ENCODE data around the gene NANOG. TPM values are rescaled to one million over a fixed set of nuclear protein-coding genes. Genes with fewer than 3 reads are reported as not detected.

NANOG gene
- total and polyA plus RNA-seq, 2 of the 8 experiments (the other 6 are each of a cell fraction or from before 2014, with no cell fraction given): 53.7 to 231 TPM

DNA sequence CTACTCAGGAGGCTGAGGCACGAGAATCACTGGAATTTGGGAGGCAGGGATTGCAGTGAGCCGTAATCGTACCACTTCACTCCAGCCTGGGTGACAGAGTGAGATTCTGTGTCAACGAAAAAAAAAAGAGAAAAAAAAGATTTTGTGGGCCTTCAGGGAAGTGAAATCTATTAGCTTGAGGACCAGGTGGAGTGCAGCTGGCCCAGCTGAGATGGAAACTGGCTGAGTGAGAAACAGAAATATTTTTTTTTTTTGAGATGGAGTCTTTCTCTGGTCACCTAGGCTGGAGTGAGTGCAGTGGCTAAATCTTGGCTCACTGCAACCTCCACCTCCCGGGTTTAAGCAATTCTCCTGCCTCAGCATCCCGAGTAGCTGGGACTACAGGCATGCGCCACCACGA, 39.8 kb upstream of the NANOG start:
- H4K5ac ChIP-seq (ENCODE audit: insufficient read length, low read depth, low read length): no peak overlapping the region
- POLR2A ChIA-PET (ENCODE audit: partially characterized antibody): interaction anchor here (1.0 kb wide), 1 partner anchor 50 kb away, joined by 4 read pairs; no protein-coding TSS in a partner anchor
- no peak for TF ChIP-seq TBP (IDR thresholded peaks at IDR 0.05; ENCODE audit: low read depth, low read length)
- TF ChIP-seq MAFK (IDR thresholded peaks at IDR 0.05; ENCODE audit: low read depth, low read length): no peak
- no peak for TF ChIP-seq RBBP5 (IDR thresholded peaks at IDR 0.05; ENCODE audit: borderline replicate concordance, low read depth, low read length)
- TF ChIP-seq CTBP2 (IDR thresholded peaks at IDR 0.05; ENCODE audit: borderline replicate concordance, insufficient read depth, insufficient read length, low read length): no peak
- TF ChIP-seq CHD1 (IDR thresholded peaks at IDR 0.05; ENCODE audit: low read depth, low read length): no peak
- no peak for TF ChIP-seq FOSL1 (IDR thresholded peaks at IDR 0.05; ENCODE audit: insufficient read depth, low read depth, low read length)
- TF ChIP-seq SIRT6 (IDR thresholded peaks at IDR 0.05; ENCODE audit: low read length): no peak
- TF ChIP-seq, protein P1, sequence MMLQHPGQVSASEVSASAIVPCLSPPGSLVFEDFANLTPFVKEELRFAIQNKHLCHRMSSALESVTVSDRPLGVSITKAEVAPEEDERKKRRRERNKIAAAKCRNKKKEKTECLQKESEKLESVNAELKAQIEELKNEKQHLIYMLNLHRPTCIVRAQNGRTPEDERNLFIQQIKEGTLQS (IDR thresholded peaks at IDR 0.05; ENCODE audit: insufficient read depth, low read depth, low read length): no peak
- TF ChIP-seq, protein P2, sequence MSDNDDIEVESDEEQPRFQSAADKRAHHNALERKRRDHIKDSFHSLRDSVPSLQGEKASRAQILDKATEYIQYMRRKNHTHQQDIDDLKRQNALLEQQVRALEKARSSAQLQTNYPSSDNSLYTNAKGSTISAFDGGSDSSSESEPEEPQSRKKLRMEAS (IDR thresholded peaks at IDR 0.05): no peak
- TF ChIP-seq CBX5 (IDR thresholded peaks at IDR 0.05; ENCODE audit: low read depth, low read length): no peak
- TF ChIP-seq BCL11A (IDR thresholded peaks at IDR 0.05; ENCODE audit: low read depth in 2 of 2, low read length in 2 of 2): no peak
- TF ChIP-seq BACH1 (IDR thresholded peaks at IDR 0.05; ENCODE audit: low read length): no peak
- TF ChIP-seq SP1 (IDR thresholded peaks at IDR 0.05; ENCODE audit: low read depth, low read length): no peak
- no peak for TF ChIP-seq BRCA1 (IDR thresholded peaks at IDR 0.05; ENCODE audit: low read depth, low read length)

More for the DNA sequence above, 39.8 kb upstream of the NANOG start:
- H3K9me3 ChIP-seq (ENCODE audit: insufficient read depth in 2 of 2, low read depth in 1 of 2, low read length in 1 of 2): peaks cover 0 to 3% of the 10 kb centered on the region in 2 experiments; a peak in 1 of 4 replicates
- peaks cover 0 to 3% (median 0%) of the 10 kb centered on the region in 4 experiments; a peak in 1 of 7 replicates for H3K4me1 ChIP-seq (replicated peaks in 1 of 4; ENCODE audit: control insufficient read depth in 3 of 4, insufficient read depth in 4 of 4, low read length in 3 of 4)
- no peaks in the 10 kb centered on the region for H3K79me2 ChIP-seq (ENCODE audit: control insufficient read depth in 1 of 2, insufficient read depth in 2 of 2, low read length in 2 of 2)
- H4K8ac ChIP-seq (ENCODE audit: extremely low read depth, insufficient read depth, low read length): no peak overlapping the region
- H3K18ac ChIP-seq (ENCODE audit: extremely low read depth, low read length): no peak overlapping the region
- no peaks in the 10 kb centered on the region for H3K36me3 ChIP-seq (ENCODE audit: control insufficient read depth in 2 of 4, insufficient read depth in 4 of 4, low read length in 3 of 4)
- FAIRE-seq (no peak), DNase-seq (ENCODE audit: low read depth in 1 of 2, low spot score in 2 of 2) (no peak)
- H3K4ac ChIP-seq (replicated peaks; ENCODE audit: insufficient read length, low read depth, low read length): no peak overlapping the region
- H2BK5ac ChIP-seq (ENCODE audit: low read depth, low read length): no peak overlapping the region
- no peak overlapping the region for H2AK5ac ChIP-seq (ENCODE audit: low read depth, low read length)
- no peak overlapping the region for H3K23ac ChIP-seq (ENCODE audit: insufficient read length)
- no peaks in the 10 kb centered on the region for H3K79me1 ChIP-seq (ENCODE audit: low read depth, low read length)
- no peak overlapping the region for H4K91ac ChIP-seq (replicated peaks; ENCODE audit: insufficient read length, low read length)
- CTCF ChIA-PET (ENCODE audit: partially characterized antibody): interaction anchor here (0.6 to 3.1 kb wide), 4 partner anchors 28 to 971 kb away, joined by 3 to 10 read pairs (median 3); no protein-coding TSS in a partner anchor
- no peak overlapping the region for H2BK20ac ChIP-seq (ENCODE audit: low read length)
- H2BK120ac ChIP-seq (replicated peaks; ENCODE audit: low read depth, low read length): no peak overlapping the region
- H3K4me2 ChIP-seq (ENCODE audit: insufficient read depth in 1 of 2, low read depth in 2 of 2, low read length in 2 of 2): no peak overlapping the region
- no peaks in the 10 kb centered on the region for H4K20me1 ChIP-seq (replicated peaks in 1 of 2; ENCODE audit: control insufficient read depth in 1 of 2, insufficient read depth in 2 of 2, low read length in 2 of 2)
- 0 out of 2 replicates have a peak overlapping the region, but pooled peaks have one; percentile 86 for H2BK12ac ChIP-seq (ENCODE audit: low read depth, low read length)
- H3K14ac ChIP-seq (ENCODE audit: insufficient read length): no peak overlapping the region
- H2AFZ ChIP-seq (ENCODE audit: low read length): no peak overlapping the region
- H3K4me3 ChIP-seq (ENCODE audit: extremely low read depth in 1 of 4, insufficient read depth in 2 of 4, low read depth in 3 of 4, low read length in 4 of 4): no peak overlapping the region
- H3K27ac ChIP-seq (ENCODE audit: low read depth, low read length): no peak overlapping the region
- no peaks in the 10 kb centered on the region for H3K27me3 ChIP-seq (replicated peaks in 1 of 4; ENCODE audit: control insufficient read depth in 3 of 4, extremely low read depth in 1 of 4, insufficient read depth in 3 of 4, low read length in 3 of 4)
- H3K23me2 ChIP-seq (ENCODE audit: low read depth, low read length): no peaks in the 10 kb centered on the region
- 93% methylated on average over 8 of the region's 8 CpGs; no CpG with 5 or more reads in 1 of the 2 experiments for WGBS, 2 experiments (ENCODE audit: extremely low coverage in 1 of 2, insufficient coverage in 1 of 2, insufficient read length in 1 of 2, insufficient replicate concordance in 2 of 2, low coverage in 1 of 2, low lambda C conversion rate in 2 of 2, missing lambda C conversion rate in 1 of 2)
- H2BK15ac ChIP-seq (ENCODE audit: low read length): no peak overlapping the region
- H3K56ac ChIP-seq (replicated peaks; ENCODE audit: insufficient read length, low read depth, low read length): no peak overlapping the region
- no peak overlapping the region for H3K9ac ChIP-seq (replicated peaks in 1 of 4; ENCODE audit: extremely low read depth in 1 of 4, low read depth in 3 of 4, low read length in 3 of 4)

All from H1 (cell line).